Activated CD4-positive, CD25-positive, alpha-beta regulatory T cell treated with anti-CD3 and anti-CD28 coated beads, Interleukin-2, amount 50 U/mL, for 72 hours (primary cell): ENCODE results near the gene DNAJB13.

ENCODE experiments used
- DNase-seq: peaks from one replicate; pipeline ENCODE4 v3.0.0; 2021

DNAJB13 gene

GRCh38 chr11:73956876-73957653, 6.2 kb downstream of the DNAJB13 start:
- DNase-seq = no peak

GRCh38 chr11:73957654-73958361, 7.0 kb downstream of the DNAJB13 start:
- no peak for DNase-seq

- no peak for DNase-seq
These were observed 7.8 kb downstream of the DNAJB13 start for GRCh38 chr11:73958521-73959141.

GRCh38 chr11:73961321-73961720, 10.5 kb downstream of the DNAJB13 start:
- no peak for DNase-seq

GRCh38 chr11:73962101-73962705, 11.4 kb downstream of the DNAJB13 start:
- DNase-seq = no peak

- no peak for DNase-seq
These were observed 13.0 kb downstream of the DNAJB13 start for GRCh38 chr11:73963861-73964260.

GRCh38 chr11:73965076-73965763, 14.4 kb downstream of the DNAJB13 start:
- DNase-seq = no peak

- no peak for DNase-seq
These were observed 14.9 kb downstream of the DNAJB13 start for GRCh38 chr11:73965764-73966121.

- DNase-seq = no peak
These were observed 17.6 kb downstream of the DNAJB13 start for GRCh38 chr11:73968356-73968966.

GRCh38 chr11:73969091-73969490, 18.3 kb downstream of the DNAJB13 start:
- no peak for DNase-seq

GRCh38 chr11:73969991-73970800, 19.4 kb downstream of the DNAJB13 start:
- DNase-seq = no peak

GRCh38 chr11:73971175-73971719, 20.4 kb downstream of the DNAJB13 start:
- no peak for DNase-seq

- DNase-seq = no peak
These were observed 21.4 kb downstream of the DNAJB13 start for GRCh38 chr11:73972187-73972586.

GRCh38 chr11:73972620-73973449, 22.0 kb downstream of the DNAJB13 start:
- no peak for DNase-seq

GRCh38 chr11:73974604-73975478, 24.0 kb downstream of the DNAJB13 start:
- no peak for DNase-seq

GRCh38 chr11:73975479-73975757, 24.6 kb downstream of the DNAJB13 start:
- no peak for DNase-seq

- DNase-seq = no peak
These were observed 25.8 kb downstream of the DNAJB13 start for GRCh38 chr11:73976451-73977151.

GRCh38 chr11:73977856-73978519, 27.2 kb downstream of the DNAJB13 start:
- DNase-seq = no peak
